Non-pigmented ciliary epithelial cell (primary cell): ENCODE data around the gene CTBP1.

Experiments
- DNase-seq: peaks from one replicate; pipeline ENCODE4 v3.0.0-alpha.2; 2010; ENCODE audit warnings: low read depth

The CTBP1 gene

DNA sequence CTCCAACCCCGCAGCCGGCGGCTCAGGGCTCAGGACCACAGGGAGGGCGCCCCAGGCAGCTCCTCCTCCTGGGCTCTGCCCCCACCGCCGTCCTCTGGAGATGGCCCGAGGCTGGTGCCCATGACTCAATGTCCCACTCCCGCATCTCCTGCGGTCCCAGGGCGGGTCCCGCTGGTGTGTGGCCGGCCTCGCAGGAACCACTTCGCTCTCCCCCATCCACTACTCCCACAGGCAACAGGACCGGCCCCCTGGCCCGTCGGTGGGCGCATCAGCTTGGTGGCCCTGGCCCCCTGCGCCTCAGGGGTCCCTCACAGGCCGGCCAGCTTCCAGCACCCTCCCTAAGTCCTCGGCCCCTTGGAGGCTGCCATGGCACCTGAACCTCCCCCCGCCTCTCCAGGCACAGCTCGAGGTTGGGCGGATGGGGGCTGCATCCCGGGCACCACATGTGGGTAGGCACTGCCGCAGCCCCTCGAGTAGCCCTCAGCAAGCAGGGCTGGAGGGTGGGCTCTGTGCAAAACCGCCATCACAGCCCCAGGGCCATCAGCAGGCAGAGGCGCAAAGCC lies 53.7 kb downstream of the CTBP1 start:
- no peak for DNase-seq

DNA sequence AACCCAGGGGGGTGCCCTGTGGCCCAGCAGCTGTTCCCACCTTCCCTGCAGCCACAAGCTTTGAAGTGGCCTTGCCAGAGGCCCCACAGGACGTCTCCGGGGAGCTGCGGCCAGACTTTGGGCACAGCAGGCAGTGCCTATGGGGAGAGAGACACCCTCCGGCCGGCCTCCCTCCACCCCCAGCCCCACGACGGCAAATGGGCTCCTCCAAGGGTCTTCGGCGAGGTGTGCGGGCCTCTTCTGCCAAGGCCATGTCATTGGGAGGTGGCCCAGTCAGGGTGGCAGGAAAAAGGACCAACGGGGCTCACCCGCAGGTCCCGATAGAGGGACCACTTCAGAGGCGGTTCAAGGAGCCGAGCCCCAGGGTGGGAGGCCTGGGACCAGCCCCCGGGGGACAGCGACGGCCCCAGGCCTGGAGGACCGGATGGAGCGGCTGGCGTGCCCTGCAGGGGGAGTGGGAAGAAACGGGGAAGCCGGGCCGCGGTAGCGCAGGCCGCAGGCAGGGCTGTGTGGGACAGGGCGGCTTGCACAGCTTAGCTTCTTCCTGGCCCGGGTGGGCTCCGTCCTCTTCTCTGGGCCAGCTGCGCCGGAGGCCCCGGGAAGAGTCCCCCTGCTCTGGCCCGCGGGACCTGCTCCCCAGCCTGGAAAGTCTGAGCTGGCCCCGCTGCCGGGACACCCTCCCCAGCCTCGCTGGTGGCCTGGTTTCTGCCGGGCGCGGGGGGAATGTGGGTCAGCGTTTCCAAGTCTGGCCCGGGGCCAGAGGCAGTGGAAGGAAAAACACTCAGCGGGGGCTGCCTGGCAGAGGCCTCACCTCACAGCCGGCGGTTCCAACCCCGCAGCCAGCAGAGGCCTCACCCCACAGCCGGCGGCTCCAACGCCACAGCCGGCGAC lies 54.7 kb downstream of the CTBP1 start:
- no peak for DNase-seq

DNA sequence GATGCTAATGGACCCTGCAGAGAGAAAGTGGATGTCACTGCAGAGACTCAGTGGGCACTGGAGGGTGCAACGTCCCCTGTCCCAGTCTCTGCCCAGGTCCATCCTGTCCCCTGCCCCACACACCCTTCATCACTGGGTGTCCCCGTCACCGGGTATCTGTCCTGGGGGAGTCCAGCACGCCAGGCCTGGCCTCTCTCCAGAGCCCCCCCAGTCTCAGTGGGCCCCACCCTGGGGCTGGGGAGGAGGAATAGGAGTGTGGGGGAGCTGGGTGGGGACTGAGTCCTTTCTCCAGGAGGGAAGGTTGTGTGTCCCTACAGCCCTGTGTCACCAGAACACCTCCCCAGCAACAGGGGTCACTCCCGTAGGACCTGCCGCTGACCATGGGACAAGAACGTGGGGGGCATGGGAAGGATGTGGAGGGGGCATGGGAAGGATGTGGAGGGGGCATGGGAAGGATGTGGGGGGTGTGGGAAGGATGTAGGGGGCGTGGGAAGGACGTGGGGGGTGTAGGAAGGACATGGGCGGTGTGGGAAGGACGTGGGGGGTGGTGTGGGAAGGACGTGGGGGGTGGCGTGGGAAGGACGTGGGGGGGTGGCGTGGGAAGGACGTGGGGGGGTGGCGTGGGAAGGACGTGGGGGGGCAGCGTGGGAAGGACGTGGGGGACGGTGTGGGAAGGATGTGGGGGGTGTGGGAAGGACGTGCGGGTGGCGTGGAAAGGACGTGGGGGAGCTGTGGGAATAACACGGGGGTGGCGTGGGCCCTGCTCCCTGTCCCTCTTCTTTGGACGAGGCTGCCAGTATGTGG lies 55.5 kb downstream of the CTBP1 start:
- no peak for DNase-seq

DNA sequence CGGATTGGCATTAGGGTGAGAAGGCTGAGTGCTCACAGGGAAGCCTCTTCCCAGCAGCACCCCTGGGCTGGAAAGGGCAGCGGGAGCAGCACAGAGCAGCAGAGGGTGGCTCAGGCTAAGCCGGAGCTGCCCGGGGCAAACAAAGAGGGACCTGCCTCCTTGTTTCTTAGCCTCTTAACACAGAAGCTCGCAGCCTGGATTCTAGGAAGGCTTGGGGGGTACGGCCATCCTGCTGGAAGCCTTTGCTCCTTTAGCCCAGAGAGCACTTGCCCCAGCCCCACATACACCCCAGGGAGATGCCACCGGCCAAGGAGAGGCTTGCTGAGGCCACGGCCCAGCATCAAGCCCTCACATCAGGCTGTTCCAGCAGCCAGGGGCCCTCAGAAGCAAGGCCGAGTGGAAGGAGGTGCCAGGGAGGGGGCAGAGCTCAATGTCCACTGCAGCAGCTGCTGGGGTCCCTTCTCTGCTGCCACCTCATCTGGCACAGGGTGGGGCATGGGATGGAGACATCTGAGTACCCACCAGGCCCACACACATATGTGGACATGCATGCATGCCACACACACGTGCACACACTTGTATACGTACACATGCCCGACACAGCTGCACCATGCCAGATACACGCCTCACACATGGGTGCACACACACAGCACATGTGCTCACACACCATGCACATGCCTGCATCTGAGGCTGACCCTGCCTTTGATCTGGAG lies 56.3 kb downstream of the CTBP1 start:
- DNase-seq, result no peak

GRCh38 chr4:1192091-1192492 lies 56.8 kb downstream of the CTBP1 start:
- peak; percentile 94 for DNase-seq

DNA sequence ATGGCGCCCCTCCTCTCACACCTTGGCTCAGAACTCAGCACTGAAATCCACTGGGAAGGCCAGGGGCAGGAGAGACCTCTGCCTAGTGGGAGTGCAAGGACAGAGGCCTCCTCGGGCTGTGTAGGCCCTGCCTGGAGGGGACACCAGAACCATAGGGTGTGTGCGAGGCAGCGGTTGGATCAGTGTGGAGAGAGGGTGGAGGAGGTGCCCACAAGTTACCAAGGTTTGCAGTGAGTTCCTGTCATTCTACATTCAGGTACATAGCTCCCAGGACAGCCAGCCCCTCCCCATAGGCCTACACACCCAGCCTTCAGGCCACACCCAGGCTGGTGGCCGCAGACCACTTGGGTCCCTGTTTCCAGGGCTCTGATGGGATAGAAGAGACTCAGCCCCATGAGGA lies 57.3 kb downstream of the CTBP1 start:
- DNase-seq, result no peak

DNA sequence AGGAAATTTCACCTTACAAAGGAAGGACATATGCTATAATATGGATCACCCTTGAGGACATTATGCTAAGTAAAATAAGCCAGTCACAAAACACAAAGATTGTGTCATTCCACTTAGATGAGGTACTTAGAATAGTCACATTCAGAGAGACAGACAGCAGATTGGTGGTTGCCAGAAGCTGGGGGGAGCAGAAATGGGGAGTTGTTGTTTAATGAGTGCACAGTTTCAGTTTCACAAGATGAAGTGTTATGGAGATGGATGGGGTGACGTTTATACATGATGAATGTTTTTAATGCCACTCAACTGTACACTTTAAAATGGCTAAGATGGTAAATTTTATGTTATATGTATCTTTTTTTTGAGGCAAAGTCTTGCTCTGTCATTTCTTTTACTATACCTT lies 61.7 kb downstream of the CTBP1 start:
- DNase-seq, result no peak

GRCh38 chr4:1183985-1184773 lies 64.8 kb downstream of the CTBP1 start:
- no peak for DNase-seq

DNA sequence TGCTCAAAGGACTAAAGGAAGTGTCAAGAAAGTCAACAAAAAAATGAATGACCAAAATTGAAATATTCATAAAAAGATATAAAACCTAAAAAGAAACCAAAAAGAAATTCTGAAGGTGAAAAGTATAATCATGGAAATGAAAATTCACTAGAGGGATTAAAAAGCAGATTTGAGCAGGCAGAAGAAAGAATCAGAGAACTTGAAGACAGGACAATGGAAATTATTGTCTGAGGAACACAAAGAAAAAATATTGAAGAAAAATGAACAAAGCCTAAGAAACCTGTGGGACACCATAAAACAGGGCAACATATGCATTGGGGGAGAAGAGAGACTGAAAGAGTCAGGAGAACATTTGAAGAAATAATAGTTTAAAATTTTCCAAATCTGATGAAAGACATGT lies 66.6 kb downstream of the CTBP1 start:
- no peak for DNase-seq

DNA sequence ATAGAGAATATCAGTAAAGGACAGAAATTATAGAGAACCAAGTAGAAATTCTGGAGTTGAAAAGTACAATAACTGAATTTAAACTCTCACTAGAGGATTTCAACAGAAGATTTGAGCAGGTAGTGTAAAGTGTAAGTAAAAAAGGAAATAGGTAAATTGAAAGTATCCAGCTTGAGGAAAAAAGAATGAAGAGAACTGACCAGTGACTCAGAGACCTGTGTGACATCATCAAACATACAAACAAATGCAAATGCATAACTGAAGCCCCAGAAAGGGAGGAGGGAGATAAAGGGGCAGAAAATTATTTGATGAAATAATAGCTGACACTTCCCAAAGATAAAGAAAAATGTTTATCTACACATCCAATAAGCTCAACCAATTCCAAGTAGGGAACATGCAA lies 68.3 kb downstream of the CTBP1 start:
- DNase-seq, result no peak

GRCh38 chr4:1179976-1180375 lies 69.0 kb downstream of the CTBP1 start:
- no peak for DNase-seq

- no peak for DNase-seq
These were observed 69.9 kb downstream of the CTBP1 start for GRCh38 chr4:1179089-1179441.

DNA sequence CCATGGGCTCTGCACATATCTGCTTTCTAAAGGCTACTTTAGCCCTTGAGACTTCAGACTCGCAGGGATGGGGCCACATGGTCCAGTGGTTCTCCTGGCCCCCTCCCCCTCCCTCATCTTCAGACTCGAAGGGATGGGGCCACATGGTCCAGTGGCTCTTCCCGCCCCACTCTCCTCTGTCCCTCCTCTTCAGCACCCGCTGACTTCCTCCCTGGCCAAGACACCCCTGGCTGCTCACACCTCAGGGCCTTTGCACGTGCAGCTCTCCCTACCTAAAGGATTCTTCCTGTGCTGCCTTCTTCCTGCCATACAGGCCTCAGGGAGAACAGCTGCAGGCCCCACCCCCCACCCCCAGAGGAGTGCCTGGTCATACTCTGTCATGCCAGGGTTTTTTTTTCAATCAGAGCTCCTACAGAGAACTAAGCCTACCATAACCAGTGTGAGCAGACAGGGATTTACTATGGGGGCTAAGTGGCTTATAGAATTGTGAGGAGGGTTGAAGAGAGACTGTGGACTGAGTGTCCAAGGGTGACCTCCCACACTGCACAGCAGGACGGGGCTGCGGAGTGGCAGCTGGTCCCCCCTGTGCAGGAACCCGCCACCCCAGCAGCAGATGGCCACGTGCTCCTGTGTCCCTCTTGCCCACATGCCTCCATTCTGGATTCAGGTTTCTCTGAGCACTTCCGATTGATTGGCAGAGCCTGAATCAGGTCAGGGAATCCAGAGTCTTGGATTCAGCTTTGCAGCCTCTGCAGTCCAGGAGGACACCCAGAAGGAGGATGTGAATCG lies 70.4 kb downstream of the CTBP1 start:
- DNase-seq, result no peak

DNA sequence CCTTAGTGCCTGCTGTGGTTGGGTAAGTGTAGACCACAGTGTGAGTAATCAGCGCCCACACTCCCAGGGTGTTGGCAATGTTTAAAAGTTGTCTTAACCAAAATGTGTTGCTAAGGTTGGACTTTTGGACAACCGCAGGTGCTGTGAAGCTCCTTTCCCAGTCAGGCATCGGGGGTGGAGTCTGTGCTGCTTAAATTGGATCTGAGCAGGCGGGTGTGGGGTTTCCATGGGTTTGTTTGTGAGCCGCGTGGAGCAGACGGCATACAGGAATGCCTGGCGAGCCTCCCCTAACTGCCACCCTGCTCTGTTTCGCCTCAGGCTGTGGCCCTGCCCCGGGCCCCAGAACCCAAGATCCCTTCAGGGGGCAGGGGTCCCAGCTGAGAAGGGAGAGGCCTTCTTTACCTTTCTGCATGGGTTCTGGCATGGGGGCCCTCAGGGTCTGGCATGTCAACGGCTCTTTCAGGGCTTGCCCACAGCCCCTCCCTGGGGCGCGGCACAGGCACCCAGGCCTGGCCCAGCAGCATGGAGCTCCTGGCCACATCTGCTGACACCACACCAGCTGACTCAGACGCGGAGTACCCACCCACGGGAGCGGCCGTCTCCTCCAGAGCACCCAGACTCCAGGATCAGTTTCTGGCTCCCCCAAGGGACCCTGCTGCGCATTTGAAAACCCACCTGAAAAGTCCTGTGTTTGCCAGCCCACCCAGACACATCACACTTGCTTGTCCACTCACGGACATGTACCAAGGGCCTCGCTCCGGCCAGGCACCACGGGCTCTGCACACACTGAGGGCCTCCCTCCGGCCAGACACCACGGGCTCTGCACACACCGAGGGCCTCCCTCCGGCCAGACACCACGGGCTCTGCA lies 71.4 kb downstream of the CTBP1 start:
- no peak for DNase-seq

DNA sequence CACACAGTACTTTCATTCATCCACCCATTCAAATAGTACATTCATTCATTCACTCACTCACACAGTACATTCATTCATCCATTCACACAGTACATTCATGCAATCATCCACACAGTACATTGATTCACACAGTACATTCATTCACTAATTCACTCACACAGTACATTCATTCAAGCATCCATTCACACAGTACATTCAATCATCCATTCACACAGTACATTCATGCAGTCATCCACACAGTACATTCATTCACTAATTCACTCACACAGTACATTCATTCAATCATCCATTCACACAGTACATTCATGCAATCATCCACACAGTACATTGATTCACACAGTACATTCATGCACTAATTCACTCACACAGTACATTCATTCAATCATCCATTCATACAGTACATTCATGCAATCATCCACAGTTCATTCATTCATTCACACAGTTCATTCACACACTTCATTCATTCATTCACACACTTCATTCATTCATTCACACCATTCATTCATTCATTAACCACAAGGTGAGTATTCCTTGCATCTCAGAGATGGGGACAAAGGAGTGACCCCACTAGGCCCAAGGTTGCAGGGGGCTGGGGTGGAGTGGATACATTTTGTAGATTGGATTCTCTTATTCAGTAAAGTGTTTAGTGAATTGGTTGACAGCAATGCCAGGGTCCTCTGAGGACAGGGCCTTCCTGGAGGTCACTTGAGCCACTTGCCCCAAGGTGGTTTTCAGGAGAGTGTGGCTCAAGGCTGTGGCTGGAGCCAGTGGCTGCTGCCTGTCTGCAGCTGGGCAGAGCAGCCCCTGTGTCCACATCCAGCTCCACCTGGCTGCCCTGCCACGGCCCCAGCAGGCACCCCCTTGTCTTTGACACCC lies 72.3 kb downstream of the CTBP1 start:
- no peak for DNase-seq

GRCh38 chr4:1175635-1176229 lies 73.2 kb downstream of the CTBP1 start:
- DNase-seq, result no peak

GRCh38 chr4:1174941-1175634 lies 73.8 kb downstream of the CTBP1 start:
- DNase-seq, result no peak
